Neuronal stem cell (in vitro differentiated cells): ENCODE measurements around the gene PRR35.

Experiments
- DNase-seq: peaks from one replicate; pipeline ENCODE4 v3.0.0-alpha.2; 2013; ENCODE audit warnings: low spot score
- H2AFZ ChIP-seq: one replicate; pipeline ENCODE4 v1.6.1; 2013; ENCODE audit warnings: mild to moderate bottlenecking, low read length, inconsistent platforms
- H2AK5ac ChIP-seq: 2 replicates; pipeline ENCODE4 v1.6.1; 2013; ENCODE audit warnings: low read depth, mild to moderate bottlenecking, inconsistent platforms, low read length, moderate library complexity, mixed read lengths
- H2BK120ac ChIP-seq: 2 replicates; pipeline ENCODE4 v1.6.1; 2013; ENCODE audit warnings: low read depth, mild to moderate bottlenecking, inconsistent platforms, low read length, moderate library complexity, mixed read lengths
- H2BK12ac ChIP-seq: one replicate; pipeline ENCODE4 v1.6.1; 2013; ENCODE audit warnings: low read length, inconsistent platforms
- H2BK15ac ChIP-seq: 2 replicates; pipeline ENCODE4 v1.6.1; 2013; ENCODE audit warnings: mild to moderate bottlenecking, low read length, inconsistent platforms, mixed read lengths
- H2BK5ac ChIP-seq: one replicate; pipeline ENCODE4 v1.6.1; 2013; ENCODE audit warnings: inconsistent platforms, mild to moderate bottlenecking, low read length, moderate library complexity
- H3K14ac ChIP-seq: one replicate; pipeline ENCODE4 v1.6.1; 2013; ENCODE audit warnings: low read length, inconsistent platforms
- H3K18ac ChIP-seq: 2 replicates; pipeline ENCODE4 v1.6.1; 2013; ENCODE audit warnings: low read length, inconsistent platforms
- H3K23ac ChIP-seq: 2 replicates; pipeline ENCODE4 v1.6.1; 2013; ENCODE audit warnings: low read depth, mild to moderate bottlenecking, mixed read lengths, low read length, inconsistent platforms; ENCODE audit not compliant: poor library complexity
- H3K27ac ChIP-seq: replicated peaks from 3 replicates; pipeline ENCODE4 v1.5.1; 2013; ENCODE audit warnings: low read length, inconsistent platforms
- H3K27me3 ChIP-seq, 3 experiments: 2 replicates each; pipeline ENCODE4 v1.6.1; 2013; ENCODE audit warnings: low read length in 3 of 3, mild to moderate bottlenecking in 2 of 3, inconsistent platforms in 1 of 3, low read depth in 1 of 3, mixed read lengths in 1 of 3, moderate library complexity in 1 of 3; ENCODE audit not compliant: control insufficient read depth in 3 of 3, insufficient read depth in 3 of 3
- H3K36me3 ChIP-seq, 2 donors: replicated peaks in 1 of 2; 2 replicates each; pipeline ENCODE4 v1.6.1; 2013; ENCODE audit warnings: low read length in 2 of 2; ENCODE audit not compliant: control insufficient read depth in 2 of 2, insufficient read depth in 2 of 2
- H3K4ac ChIP-seq: 2 replicates; pipeline ENCODE4 v1.6.1; 2013; ENCODE audit warnings: inconsistent platforms, mild to moderate bottlenecking, low read length, moderate library complexity
- H3K4me1 ChIP-seq, 2 donors: 1 replicate in 1 of 2; 2 replicates in 1 of 2; pipeline ENCODE4 v1.6.1; 2013; ENCODE audit warnings: low read length in 2 of 2, low read depth in 1 of 2; ENCODE audit not compliant: control insufficient read depth in 2 of 2, insufficient read depth in 1 of 2
- H3K4me2 ChIP-seq: one replicate; pipeline ENCODE4 v1.6.1; 2013; ENCODE audit warnings: mild to moderate bottlenecking, low read length, inconsistent platforms; ENCODE audit not compliant: insufficient read depth, poor library complexity, severe bottlenecking
- H3K4me3 ChIP-seq, 2 donors: 2 replicates each; pipeline ENCODE4 v1.5.1; 2013; ENCODE audit warnings: low read length in 2 of 2, mild to moderate bottlenecking in 2 of 2, inconsistent platforms in 1 of 2, moderate library complexity in 1 of 2
- H3K79me1 ChIP-seq: one replicate; pipeline ENCODE4 v1.6.1; 2013; ENCODE audit warnings: low read depth, mild to moderate bottlenecking, inconsistent platforms, low read length, moderate library complexity
- H3K9ac ChIP-seq: one replicate; pipeline ENCODE4 v1.6.1; 2013; ENCODE audit warnings: mild to moderate bottlenecking, low read depth, low read length, inconsistent platforms; ENCODE audit not compliant: poor library complexity
- H3K9me3 ChIP-seq, 2 donors: replicated peaks in 1 of 2; 2 replicates each; pipeline versions ENCODE3 to v1.6.1; 2013; ENCODE audit warnings: low read length in 2 of 2, mild to moderate bottlenecking in 2 of 2, inconsistent platforms in 1 of 2, low read depth in 1 of 2, mixed read lengths in 1 of 2, moderate library complexity in 1 of 2; ENCODE audit not compliant: control insufficient read depth in 2 of 2, insufficient read depth in 1 of 2
- H4K8ac ChIP-seq: one replicate; pipeline ENCODE4 v1.6.1; 2013; ENCODE audit warnings: low read depth, mild to moderate bottlenecking, inconsistent platforms, low read length, moderate library complexity
- H4K91ac ChIP-seq: one replicate; pipeline ENCODE4 v1.6.1; 2013; ENCODE audit warnings: low read length, low read depth, mild to moderate bottlenecking, inconsistent platforms; ENCODE audit not compliant: poor library complexity
- WGBS, 2 donors: extraction: QIAGEN DNeasy Blood & Tissue Kit; methylation state at CpG; one replicate each; pipeline ENCODE4 v1.1.7; 2013; ENCODE audit warnings: missing lambda C conversion rate in 2 of 2, mixed read lengths in 1 of 2; ENCODE audit not compliant: insufficient read length in 2 of 2, insufficient replicate concordance in 1 of 2; ENCODE audit errors: extremely low coverage in 2 of 2; 5-methylcytosine and 5-hydroxymethylcytosine counted together

PRR35 gene

DNA sequence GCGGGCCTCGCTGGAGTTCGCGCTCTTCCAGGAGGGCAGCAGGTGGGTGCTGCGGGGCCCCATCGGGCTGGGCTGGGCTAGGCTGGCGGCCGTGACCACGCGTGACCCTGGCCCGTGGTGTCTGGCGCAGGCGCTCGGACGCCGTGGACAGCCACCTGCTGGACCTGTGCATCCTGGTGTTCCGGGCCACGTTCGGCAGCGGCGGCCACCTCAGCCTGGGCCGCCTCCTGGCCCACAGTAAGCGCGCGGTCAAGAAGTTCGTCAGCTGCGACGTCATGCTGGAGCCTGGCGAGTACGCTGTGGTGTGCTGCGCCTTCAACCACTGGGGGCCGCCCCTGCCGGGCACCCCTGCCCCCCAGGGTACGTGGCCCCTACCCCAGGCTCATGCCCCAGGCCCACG lies 8.0 kb upstream of the PRR35 start:
- Histone ChIP-seq H3K27me3 (peaks cover 0 to under 1% (median 0%) of the 10 kb centered on the region in 3 experiments), H4K91ac (no peak overlapping the region)
- no CpG with 5 or more reads among the region's 35 CpGs for WGBS, 2 donors

GRCh38 chr16:553601-554296 lies 6.4 kb upstream of the PRR35 start:
- Histone ChIP-seq H4K91ac (no peak overlapping the region), H2AK5ac (no peak overlapping the region), H2BK120ac (no peak overlapping the region), H3K4me1 (peaks cover 0 to 3% of the 10 kb centered on the region in 2 donors), H3K9me3 (no peaks in the 10 kb centered on the region), H3K27me3 (peaks cover 0 to 16% (median 7%) of the 10 kb centered on the region in 3 experiments), H2AFZ (no peak overlapping the region), H2BK5ac (no peak overlapping the region), H3K79me1 (peaks cover 11% of the 10 kb centered on the region), H3K27ac (no peak overlapping the region), H3K4ac (no peak overlapping the region), H3K36me3 (peaks cover 2 to 17% of the 10 kb centered on the region in 2 donors), H2BK12ac (no peak overlapping the region), H3K9ac (no peak overlapping the region), H3K4me2 (no peak overlapping the region), H4K8ac (no peak overlapping the region), H3K4me3 (no peak overlapping the region), H3K23ac (no peak overlapping the region), H3K14ac (no peak overlapping the region), H3K18ac (no peak overlapping the region), H2BK15ac (no peak overlapping the region)
- DNase-seq = no peak
- WGBS, 2 donors = no CpG with 5 or more reads among the region's 33 CpGs

More for the DNA sequence above, 8.0 kb upstream of the PRR35 start:
- Histone ChIP-seq H3K14ac (no peak overlapping the region), H2BK12ac (no peak overlapping the region), H3K79me1 (peaks cover 13% of the 10 kb centered on the region), H3K18ac (no peak overlapping the region), H2AK5ac (no peak overlapping the region), H2BK5ac (no peak overlapping the region), H3K4ac (no peak overlapping the region), H2AFZ (no peak overlapping the region), H3K4me3 (no peak overlapping the region), H3K4me2 (no peak overlapping the region), H3K36me3 (peaks cover 3 to 24% of the 10 kb centered on the region in 2 donors), H3K23ac (peak overlapping the region; percentile 20), H3K9me3 (no peaks in the 10 kb centered on the region), H3K9ac (no peak overlapping the region), H4K8ac (no peak overlapping the region), H2BK120ac (no peak overlapping the region), H3K27ac (no peak overlapping the region), H2BK15ac (no peak overlapping the region), H3K4me1 (peaks cover 0 to 3% of the 10 kb centered on the region in 2 donors)
- DNase-seq = no peak

DNA sequence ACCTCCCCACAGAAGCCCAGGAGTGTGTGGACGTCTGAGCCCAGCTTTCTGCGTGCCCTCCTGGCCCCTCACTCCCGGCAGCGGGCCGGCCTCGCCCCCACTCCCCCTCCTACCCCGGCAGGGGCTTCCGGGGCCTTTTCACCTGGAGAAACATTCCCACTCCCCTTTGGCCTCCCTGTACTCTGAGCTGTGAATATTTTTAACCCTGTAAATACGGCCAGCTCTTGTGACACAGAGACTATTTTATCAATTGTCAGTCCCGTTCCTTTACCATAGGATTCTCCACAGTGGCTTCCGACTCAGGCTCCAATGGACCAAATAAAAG lies 5.9 kb upstream of the PRR35 start:
- no peak overlapping the region for H3K4me2 ChIP-seq
- H3K9ac ChIP-seq = no peak overlapping the region
- no peak overlapping the region for H2AK5ac ChIP-seq
- H3K4me3 ChIP-seq = no peak overlapping the region
- peak overlapping the region; percentile 31 for H2BK120ac ChIP-seq
- no peak overlapping the region for H3K18ac ChIP-seq
- H3K9me3 ChIP-seq = no peaks in the 10 kb centered on the region
- no peak overlapping the region for H4K91ac ChIP-seq
- peaks cover 0 to 3% of the 10 kb centered on the region in 2 donors for H3K4me1 ChIP-seq
- peaks cover 2 to 15% of the 10 kb centered on the region in 2 donors for H3K36me3 ChIP-seq
- no peak overlapping the region for H2BK12ac ChIP-seq
- no peak for DNase-seq
- H3K27me3 ChIP-seq = peaks cover under 1 to 21% (median 12%) of the 10 kb centered on the region in 3 experiments
- H3K14ac ChIP-seq = peak overlapping the region; percentile 8
- no peak overlapping the region for H2BK5ac ChIP-seq
- H3K4ac ChIP-seq = no peak overlapping the region
- peaks cover 9% of the 10 kb centered on the region for H3K79me1 ChIP-seq
- H3K27ac ChIP-seq = no peak overlapping the region
- no peak overlapping the region for H4K8ac ChIP-seq
- no CpG with 5 or more reads among the region's 11 CpGs for WGBS, 2 donors
- no peak overlapping the region for H2AFZ ChIP-seq
- H2BK15ac ChIP-seq = no peak overlapping the region
- H3K23ac ChIP-seq = no peak overlapping the region

DNA sequence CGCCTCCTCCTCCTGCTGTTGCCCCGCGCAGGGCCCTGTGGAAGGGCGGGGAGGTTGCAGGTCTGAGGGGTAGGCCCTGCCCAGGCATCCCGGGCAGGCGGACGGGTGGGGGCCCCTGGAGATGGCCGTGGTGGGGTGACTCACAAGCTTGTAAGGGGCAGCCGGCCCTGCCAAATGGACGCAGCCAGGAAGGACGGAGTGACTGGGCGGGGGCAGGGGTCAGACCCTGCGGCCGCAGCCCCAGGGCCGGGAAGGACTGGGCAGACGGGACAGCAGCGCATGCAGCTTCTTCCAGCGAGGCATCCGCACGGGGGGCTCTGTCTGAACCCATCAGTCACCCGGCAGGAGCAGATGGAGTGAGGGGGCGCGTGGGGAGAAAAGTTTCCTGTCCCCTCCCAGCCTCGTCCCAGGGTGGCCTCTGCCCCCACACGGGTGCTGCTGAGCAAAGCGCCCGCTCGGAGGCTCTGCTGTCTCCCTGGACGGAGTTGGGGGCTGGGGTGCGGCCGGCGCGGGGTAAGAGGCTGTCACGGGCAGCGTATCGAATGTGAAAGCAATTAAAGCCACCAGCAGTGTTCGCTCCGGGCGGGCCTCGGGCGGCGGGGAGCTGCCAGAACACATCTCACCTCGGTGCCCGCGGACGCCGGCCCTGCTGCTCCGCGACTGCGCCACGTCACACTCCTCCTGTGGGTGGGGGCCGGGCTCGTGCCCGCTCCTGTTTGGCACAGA lies 5.4 kb upstream of the PRR35 start:
- Histone ChIP-seq H2BK120ac (peak overlapping the region; percentile 31), H3K23ac (peak overlapping the region; percentile 73), H3K27ac (no peak overlapping the region), H4K8ac (no peak overlapping the region), H3K18ac (peak overlapping the region; percentile 57), H3K4me2 (no peak overlapping the region), H3K9me3 (no peaks in the 10 kb centered on the region), H2AK5ac (no peak overlapping the region), H3K4ac (no peak overlapping the region), H3K4me1 (peaks cover 0 to 7% of the 10 kb centered on the region in 2 donors), H2BK12ac (no peak overlapping the region), H2BK5ac (no peak overlapping the region), H3K79me1 (peaks cover 9% of the 10 kb centered on the region), H3K9ac (no peak overlapping the region), H3K36me3 (peaks cover 2 to 15% of the 10 kb centered on the region in 2 donors), H2BK15ac (no peak overlapping the region), H4K91ac (no peak overlapping the region), H3K14ac (peak overlapping the region; percentile 38), H2AFZ (no peak overlapping the region), H3K27me3 (peaks cover 6 to 27% (median 18%) of the 10 kb centered on the region in 3 experiments), H3K4me3 (no peak overlapping the region)
- no CpG with 5 or more reads among the region's 54 CpGs for WGBS, 2 donors
- DNase-seq = no peak
